GM12891 (cell line): Measurements from ENCODE around the gene TMEM190.
"Not testable (repeated sequence)": the region's sequence is repeated elsewhere in the genome, so short reads cannot be mapped to it uniquely, and the experiment has no call there.

ENCODE experiments used
- DNase-seq: peaks from one replicate; pipeline ENCODE4 v3.0.0; 2011; ENCODE audit warnings: low spot score; ENCODE audit not compliant: insufficient read length
- FAIRE-seq: peaks from 2 replicates; lab custom pipeline; 2011; peaks lifted over from hg19 to GRCh38; lab: Jason Lieb, UNC
- PAX5 ChIP-seq: IDR thresholded peaks from 2 replicates; pipeline ENCODE4 v1.6.1; 2011; ENCODE audit warnings: low read length, moderate library complexity, mild to moderate bottlenecking; ENCODE audit not compliant: insufficient read depth, severe bottlenecking
- POLR2A ChIP-seq: IDR thresholded peaks from 2 replicates; pipeline ENCODE4 v1.6.1; 2011; ENCODE audit warnings: low read depth, low read length, control low read depth
- POLR2AphosphoS5 ChIP-seq: IDR thresholded peaks from 2 replicates; pipeline ENCODE4 v1.6.1; 2011; ENCODE audit warnings: low read depth, low read length, control low read depth
- POU2F2 ChIP-seq: IDR thresholded peaks from 2 replicates; pipeline ENCODE4 v1.6.1; 2011; ENCODE audit warnings: low read depth, mild to moderate bottlenecking, control low read depth, low read length, moderate library complexity
- SPI1 ChIP-seq: IDR thresholded peaks from 2 replicates; pipeline ENCODE4 v1.6.1; 2011; ENCODE audit warnings: low read depth, low read length, control low read depth
- TAF1 ChIP-seq: IDR thresholded peaks from 2 replicates; pipeline ENCODE4 v1.6.1; 2011; ENCODE audit warnings: low read depth, low read length, control low read depth

The TMEM190 gene

DNA sequence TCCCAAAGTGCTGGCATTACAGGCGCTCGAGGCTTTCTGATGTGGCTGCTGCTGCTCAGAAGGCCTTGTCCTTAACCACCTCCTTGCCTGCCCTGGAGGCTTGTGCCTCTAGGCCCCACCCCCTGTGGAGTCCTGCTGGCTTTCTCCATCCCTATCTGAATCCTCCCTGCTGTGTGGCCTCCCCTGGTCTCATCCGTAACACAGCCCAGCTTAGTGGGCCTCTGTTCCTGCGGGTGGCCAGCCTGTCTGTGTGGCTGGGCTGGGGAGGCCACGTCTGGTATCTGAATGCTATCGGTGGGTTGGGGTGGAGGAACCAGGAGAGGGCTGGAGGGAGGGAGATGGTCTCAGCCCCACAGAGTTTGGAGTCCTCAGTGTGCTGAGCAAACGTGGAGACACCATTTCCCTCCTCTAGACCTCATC, 13.8 kb downstream of the TMEM190 start:
- FAIRE-seq (no peak), DNase-seq (no peak)
- TF ChIP-seq PAX5 (no peak), POLR2A (no peak), TAF1 (no peak), POLR2AphosphoS5 (no peak; the same call in 1 of the 2 replicates), POU2F2 (no peak), SPI1 (no peak)

- DNase-seq (no peak), FAIRE-seq (no peak)
- TF ChIP-seq POLR2AphosphoS5 (peak; percentile 73), POLR2A (peak; percentile 61), SPI1 (no peak), TAF1 (no peak), PAX5 (no peak), POU2F2 (no peak)
Measured at GRCh38 chr19:55391191-55391670, 14.6 kb downstream of the TMEM190 start.

DNA sequence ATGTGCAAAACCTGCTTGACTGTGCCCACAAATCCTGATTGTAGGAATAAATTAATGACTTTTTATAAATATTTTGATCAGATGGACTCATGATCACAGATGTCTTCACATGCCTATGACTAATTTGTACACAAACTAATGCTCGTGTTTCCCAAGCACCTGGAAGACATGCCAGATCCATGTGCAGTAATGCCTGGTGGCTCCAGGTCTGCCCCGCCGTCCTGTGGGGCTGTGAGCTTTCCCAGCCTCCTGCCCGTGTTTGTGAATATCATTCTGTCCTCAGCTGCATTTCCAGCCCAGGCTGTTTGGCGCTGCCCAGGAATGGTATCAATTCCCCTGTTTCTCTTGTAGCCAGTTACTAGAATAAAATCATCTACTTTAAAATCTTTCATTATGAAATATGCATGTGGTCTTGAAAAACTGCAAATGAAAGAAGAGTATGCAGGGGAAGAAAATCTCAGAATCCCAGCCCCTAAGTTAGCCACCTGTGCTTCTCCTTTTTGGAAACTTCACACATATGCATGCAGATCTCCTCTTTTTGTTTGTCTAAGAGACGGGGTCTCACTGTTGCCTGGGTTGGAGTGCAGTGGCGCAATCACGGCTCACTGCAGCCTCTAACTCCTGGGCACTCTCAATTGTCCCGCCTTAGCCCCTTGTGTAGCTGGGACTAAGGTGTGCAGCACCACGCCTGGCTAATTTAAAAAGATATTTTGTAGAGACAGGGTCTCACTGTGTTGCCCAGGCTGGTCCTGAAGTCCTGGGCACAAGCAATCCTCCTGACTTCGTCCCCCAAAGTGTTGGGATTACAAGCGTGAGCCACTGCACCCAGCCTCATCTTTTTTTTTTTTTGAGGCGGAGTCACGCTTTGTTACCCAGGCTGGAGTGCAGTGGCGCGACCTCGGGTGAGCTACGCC, 15.3 kb downstream of the TMEM190 start:
- DNase-seq (no peak), FAIRE-seq (no peak)
- TF ChIP-seq PAX5 (no peak), POU2F2 (no peak), POLR2A (no peak), POLR2AphosphoS5 (0 out of 2 replicates have a peak, but pooled peaks have one; percentile 16), TAF1 (no peak), SPI1 (no peak)

DNA sequence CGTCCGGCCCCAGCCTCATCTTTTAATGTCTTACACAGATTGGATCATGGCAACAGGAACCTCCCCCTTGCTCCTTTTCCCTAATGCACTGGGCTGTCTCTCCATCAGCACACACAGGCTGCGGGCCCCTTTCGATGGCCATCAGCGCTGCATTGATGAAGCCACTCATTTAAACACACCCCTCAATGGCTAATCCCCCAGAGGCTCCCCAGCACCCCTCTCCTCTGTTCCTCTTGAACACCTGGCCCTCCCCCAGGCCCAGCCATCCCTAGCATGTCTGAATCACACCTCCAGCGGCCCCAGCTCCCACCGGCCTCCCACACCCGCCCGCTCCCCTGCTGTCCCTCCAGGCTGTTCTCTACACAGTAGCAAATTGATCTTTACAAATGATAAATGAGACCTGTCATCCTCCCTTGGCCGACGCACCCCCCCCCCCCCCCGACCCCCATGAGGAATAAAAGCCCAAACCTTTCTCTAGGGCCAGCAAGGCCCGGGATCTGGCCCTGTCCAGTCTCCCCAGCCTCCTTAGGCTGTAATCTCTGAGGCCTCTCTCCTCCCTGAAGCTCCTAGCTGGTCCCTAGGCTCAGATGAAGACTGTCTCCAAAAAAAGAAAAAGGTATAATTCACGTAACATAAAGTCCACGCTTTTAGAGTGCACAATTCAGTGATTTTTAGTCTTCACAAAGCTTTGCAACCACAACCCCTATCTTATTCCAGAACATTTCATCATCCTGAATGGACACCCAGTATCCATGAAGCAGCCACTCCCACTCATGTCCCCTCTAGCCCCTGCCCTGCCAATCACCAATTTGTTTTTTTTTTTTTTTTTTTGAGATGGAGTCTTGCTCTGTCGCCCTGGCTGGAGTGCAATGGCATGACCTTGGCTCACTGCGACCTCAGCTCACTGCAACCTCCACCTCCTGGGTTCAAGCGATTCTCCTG, 16.5 kb downstream of the TMEM190 start:
- FAIRE-seq (no peak), DNase-seq (no peak)
- no peak for TF ChIP-seq PAX5
- no peak for TF ChIP-seq TAF1
- TF ChIP-seq POU2F2, result no peak
- no peak for TF ChIP-seq SPI1
- no peak for TF ChIP-seq POLR2AphosphoS5
- no peak for TF ChIP-seq POLR2A

- FAIRE-seq (peak; percentile 59), DNase-seq (no peak)
- no peak for TF ChIP-seq TAF1
- no peak for TF ChIP-seq POLR2AphosphoS5
- TF ChIP-seq POLR2A, result no peak
- no peak for TF ChIP-seq SPI1
- no peak for TF ChIP-seq PAX5
- TF ChIP-seq POU2F2, result no peak
Measured at GRCh38 chr19:55398200-55398925, 21.7 kb downstream of the TMEM190 start.

DNA sequence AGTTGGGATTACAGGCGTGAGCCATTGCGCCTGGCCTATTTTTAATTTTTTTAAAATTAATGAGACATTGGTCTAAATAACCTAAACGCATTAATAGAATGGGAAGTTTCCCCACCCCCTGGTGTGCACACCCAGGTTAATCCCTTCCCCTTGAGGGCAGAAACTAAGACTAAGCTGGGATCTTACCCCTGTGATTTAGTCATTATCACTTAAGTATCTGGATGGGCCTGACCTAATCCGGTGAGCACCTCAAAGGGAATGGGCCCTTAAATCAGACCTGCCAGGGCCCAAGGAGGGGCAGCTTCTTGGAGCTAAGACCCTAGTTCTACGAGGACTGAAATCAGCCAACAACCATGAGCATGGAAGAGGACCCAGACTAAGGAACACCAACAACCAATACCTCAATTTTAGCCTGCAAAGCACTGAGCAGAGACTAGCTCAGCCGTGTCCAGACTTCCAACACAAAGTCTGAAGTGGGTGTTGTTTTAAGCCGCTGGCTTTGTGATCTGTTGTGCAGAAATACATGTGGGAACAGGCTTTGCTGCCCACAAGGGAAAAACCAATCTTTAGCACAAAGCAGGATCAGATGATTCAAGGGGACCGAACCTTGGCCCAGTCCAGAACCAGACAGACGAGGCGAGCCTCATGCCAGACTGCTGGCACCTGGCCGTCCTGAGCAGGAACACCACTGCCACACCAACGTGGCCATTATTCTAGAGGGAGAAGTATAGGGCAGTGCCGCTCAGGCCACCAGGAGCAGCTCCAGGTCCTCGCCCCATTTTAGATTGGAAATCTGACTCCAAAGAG, 23.9 kb downstream of the TMEM190 start:
- FAIRE-seq (no peak), DNase-seq (no peak)
- TF ChIP-seq TAF1, result no peak
- peak; percentile 45; the same call in 1 of the 2 replicates for TF ChIP-seq POLR2A
- TF ChIP-seq PAX5, result no peak
- TF ChIP-seq POU2F2, result no peak
- TF ChIP-seq POLR2AphosphoS5, result no peak; the same call in none of the 2 replicates
- no peak for TF ChIP-seq SPI1

DNA sequence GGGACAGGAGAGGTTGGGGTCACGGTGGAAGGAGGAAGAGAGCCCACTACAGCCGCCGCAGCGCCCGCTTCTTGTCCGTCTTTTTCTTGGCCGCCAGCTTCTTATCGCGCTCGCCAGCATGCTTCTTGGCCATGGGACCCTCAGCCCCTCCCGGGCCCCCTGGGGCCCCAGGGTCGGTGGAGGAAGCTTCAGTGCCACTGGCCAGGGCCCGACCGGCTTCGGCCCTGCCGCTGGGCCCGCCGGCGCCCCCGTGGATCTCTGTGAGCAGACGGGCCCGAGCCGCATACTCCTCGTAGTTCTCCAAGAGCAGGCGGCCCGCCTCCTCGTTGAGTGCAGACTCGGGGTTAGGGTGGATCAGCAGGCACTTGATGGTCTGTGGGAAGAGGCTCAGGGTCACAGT, 24.8 kb downstream of the TMEM190 start:
- DNase-seq, FAIRE-seq: not testable (repeated sequence)

DNA sequence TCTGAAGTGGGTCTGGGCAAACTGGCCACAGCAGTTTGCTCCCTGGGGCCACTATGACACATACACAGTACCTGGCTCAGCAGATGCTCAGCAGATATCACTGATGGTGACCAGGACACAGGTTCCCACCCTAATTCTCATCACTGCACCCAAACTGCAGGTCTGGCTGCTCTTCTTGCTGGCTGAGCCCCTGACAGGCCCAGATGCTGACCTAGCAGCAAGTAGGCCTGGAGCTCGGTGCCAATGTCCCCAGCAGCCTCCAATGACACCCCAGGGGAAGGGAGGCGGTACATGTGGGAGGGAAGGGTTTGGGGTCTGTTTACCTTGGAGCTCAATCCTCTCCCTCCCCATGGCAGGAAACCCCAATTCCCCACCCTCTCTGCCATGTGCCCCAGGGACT, 25.9 kb downstream of the TMEM190 start:
- FAIRE-seq (no peak), DNase-seq (no peak)

More for the DNA sequence above, 25.9 kb downstream of the TMEM190 start:
- TF ChIP-seq TAF1, result no peak
- no peak for TF ChIP-seq POU2F2
- no peak; the same call in 1 of the 2 replicates for TF ChIP-seq POLR2A
- no peak for TF ChIP-seq SPI1
- no peak for TF ChIP-seq PAX5
- TF ChIP-seq POLR2AphosphoS5, result no peak; the same call in 1 of the 2 replicates
